ENCODE measurements around the gene SLC9A8.

The SLC9A8 gene

DNA sequence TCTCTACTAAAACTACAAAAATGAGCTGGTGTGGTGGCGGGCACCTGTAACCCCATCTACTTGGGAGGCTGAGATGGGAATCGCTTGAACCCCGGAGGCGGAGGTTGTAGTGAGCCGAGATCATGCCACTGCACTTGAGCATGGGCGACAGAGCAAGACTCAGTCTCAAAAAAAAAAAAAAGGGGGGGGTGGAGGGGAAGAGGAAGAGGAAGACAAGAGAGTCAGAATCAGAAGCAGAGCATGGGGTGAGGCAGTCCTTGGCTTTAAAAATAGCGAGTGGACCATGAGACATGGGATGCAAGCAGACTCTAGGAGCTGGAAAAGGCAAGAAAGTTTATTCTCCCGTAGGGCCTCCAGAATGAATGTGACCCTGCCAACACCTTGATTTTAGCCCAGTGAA, 3.9 kb upstream of the SLC9A8 start:
- H3K27ac ChIP-seq: no peak overlapping the region
- H3K9me3 ChIP-seq (ENCODE audit: low read depth, low read length): no peaks in the 10 kb centered on the region
- no peak for TF ChIP-seq FOXP2 (optimal IDR thresholded peaks at IDR 0.05; ENCODE audit: control extremely low read depth, extremely low read length, insufficient read depth)
- no peak for TF ChIP-seq EZH2 (IDR thresholded peaks at IDR 0.05)
- TF ChIP-seq POLR2AphosphoS5 (IDR thresholded peaks at IDR 0.05; ENCODE audit: borderline replicate concordance, low read depth, low read length): no peak
- no peaks in the 10 kb centered on the region for H3K36me3 ChIP-seq (ENCODE audit: insufficient read depth, low read length)
- H3K4me3 ChIP-seq: no peak overlapping the region
- no peak for DNase-seq (ENCODE audit: low read depth, low spot score)
- no peak overlapping the region for H3K9ac ChIP-seq (ENCODE audit: insufficient read length)

DNA sequence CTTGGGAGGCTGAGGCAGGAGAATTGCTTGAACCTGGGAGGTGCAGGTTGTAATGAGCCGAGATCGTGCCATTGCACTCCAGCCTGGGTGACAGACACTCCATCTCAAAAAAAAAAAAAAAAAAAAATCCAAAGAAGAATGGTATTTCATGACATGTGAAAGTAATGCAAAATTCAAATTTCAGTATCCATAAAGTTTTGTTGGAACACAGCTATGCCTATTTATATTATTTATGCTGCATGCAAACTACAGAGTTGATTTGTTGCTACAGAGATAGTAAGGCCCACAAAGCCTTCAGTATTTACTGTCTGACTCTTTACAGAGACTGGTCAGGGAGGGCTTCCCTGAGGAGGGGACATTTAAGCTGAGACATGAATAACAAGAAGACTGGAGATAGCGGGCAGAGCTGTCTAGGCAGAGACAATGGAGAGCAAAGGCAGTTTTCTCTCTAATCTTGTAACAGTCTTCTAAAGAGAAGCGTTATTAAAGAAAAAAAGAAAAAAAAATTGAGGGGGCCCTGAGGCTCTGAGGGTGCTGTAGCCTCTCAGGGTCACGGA, 2.7 kb upstream of the SLC9A8 start:
- TF ChIP-seq FOXP2 (optimal IDR thresholded peaks at IDR 0.05; ENCODE audit: control extremely low read depth, extremely low read length, insufficient read depth) (no peak), POLR2AphosphoS5 (IDR thresholded peaks at IDR 0.05; ENCODE audit: borderline replicate concordance, low read depth, low read length) (no peak), EZH2 (IDR thresholded peaks at IDR 0.05) (no peak)
- DNase-seq (ENCODE audit: low read depth, low spot score): no peak
- H3K27ac ChIP-seq: no peak overlapping the region
- H3K9ac ChIP-seq (ENCODE audit: insufficient read length): no peak overlapping the region
- H3K4me3 ChIP-seq: no peak overlapping the region
- no peaks in the 10 kb centered on the region; the same call in 1 of the 2 replicates for H3K36me3 ChIP-seq (ENCODE audit: insufficient read depth, low read length)
- no peaks in the 10 kb centered on the region for H3K9me3 ChIP-seq (ENCODE audit: low read depth, low read length)

DNA sequence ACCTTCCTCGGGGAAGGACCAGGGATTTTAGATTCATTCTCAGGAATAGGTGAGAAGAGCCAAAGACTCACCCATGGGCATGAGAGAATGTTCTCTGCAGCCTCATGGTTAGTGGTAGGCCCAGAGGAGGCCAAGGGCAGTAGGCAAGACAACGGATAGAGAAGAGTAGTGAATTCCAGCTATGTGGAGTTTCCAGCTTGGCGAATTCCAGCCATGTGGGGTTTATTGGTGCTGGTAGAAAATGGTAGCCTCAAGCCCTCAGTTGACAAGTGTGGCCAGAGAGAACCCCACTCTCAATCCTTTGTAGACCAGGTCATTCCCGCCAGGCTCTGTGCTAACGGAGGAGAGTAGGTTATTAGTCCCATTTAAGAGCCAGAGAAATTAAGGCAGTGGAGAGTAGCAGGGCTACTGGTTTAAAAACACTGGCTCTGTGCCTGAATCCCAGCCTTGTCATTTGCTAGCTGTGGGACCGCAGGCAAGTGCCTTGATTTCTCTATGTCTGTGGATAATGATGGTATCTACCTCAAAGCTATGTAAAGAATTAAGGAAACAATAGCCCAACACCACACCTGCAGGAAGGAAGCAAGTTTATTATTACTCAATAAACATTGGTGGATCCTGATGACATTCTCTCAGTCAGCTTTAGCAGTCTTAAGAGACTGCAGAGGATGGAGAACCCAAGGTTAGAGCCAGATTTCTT, 2.0 kb upstream of the SLC9A8 start:
- no peak for TF ChIP-seq EZH2 (IDR thresholded peaks at IDR 0.05)
- TF ChIP-seq POLR2AphosphoS5 (IDR thresholded peaks at IDR 0.05; ENCODE audit: borderline replicate concordance, low read depth, low read length): no peak
- no peak for TF ChIP-seq FOXP2 (optimal IDR thresholded peaks at IDR 0.05; ENCODE audit: control extremely low read depth, extremely low read length, insufficient read depth)
- Histone ChIP-seq H3K36me3 (ENCODE audit: insufficient read depth, low read length) (peaks cover 1% of the 10 kb centered on the region), H3K9me3 (ENCODE audit: low read depth, low read length) (no peaks in the 10 kb centered on the region), H3K4me3 (no peak overlapping the region), H3K9ac (ENCODE audit: insufficient read length) (no peak overlapping the region), H3K27ac (no peak overlapping the region)
- DNase-seq (ENCODE audit: low read depth, low spot score): no peak

DNA sequence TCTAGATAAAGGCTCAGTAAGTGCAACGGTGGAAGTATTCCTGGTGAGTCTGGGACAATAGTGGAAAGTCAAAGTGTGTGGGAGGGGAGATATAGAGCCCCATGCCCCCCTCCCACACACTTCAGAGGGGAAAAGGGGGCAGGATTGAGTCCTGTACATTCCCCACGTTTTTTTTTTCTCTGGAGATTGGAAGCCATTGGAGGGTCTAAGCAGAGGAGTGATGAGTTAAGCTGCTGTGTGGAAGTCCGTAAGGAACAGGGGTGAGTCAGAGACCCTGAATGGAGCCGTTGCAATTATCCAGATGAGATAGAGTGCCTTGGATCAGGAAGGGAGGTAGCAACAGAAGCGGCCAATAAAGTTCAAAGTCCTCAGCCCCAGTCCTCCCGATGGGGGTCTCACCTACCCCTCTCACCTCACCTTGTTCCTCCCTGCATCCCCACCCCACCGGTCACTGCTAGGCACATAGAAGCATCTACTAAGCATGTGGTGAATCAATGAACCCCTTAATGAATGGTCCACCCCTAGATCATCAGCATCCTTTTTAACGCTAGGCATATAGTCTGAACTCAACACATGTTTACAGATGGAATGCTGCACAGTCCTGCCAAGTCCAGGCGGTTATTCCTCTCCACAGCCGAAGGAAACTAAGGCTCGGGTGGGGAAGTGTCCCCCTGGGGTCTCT, 662 bp upstream of the SLC9A8 start:
- no peak for TF ChIP-seq POLR2AphosphoS5 (IDR thresholded peaks at IDR 0.05; ENCODE audit: borderline replicate concordance, low read depth, low read length)
- no peak for TF ChIP-seq FOXP2 (optimal IDR thresholded peaks at IDR 0.05; ENCODE audit: control extremely low read depth, extremely low read length, insufficient read depth)
- TF ChIP-seq EZH2 (IDR thresholded peaks at IDR 0.05): no peak
- Histone ChIP-seq H3K9ac (ENCODE audit: insufficient read length) (peak overlapping the region; percentile 87), H3K27ac (peak overlapping the region; percentile 60; the same call in 1 of the 2 replicates), H3K9me3 (ENCODE audit: low read depth, low read length) (no peaks in the 10 kb centered on the region), H3K36me3 (ENCODE audit: insufficient read depth, low read length) (peaks cover 4% of the 10 kb centered on the region), H3K4me3 (peak overlapping the region; percentile 85)
- DNase-seq (ENCODE audit: low read depth, low spot score): no peak

DNA sequence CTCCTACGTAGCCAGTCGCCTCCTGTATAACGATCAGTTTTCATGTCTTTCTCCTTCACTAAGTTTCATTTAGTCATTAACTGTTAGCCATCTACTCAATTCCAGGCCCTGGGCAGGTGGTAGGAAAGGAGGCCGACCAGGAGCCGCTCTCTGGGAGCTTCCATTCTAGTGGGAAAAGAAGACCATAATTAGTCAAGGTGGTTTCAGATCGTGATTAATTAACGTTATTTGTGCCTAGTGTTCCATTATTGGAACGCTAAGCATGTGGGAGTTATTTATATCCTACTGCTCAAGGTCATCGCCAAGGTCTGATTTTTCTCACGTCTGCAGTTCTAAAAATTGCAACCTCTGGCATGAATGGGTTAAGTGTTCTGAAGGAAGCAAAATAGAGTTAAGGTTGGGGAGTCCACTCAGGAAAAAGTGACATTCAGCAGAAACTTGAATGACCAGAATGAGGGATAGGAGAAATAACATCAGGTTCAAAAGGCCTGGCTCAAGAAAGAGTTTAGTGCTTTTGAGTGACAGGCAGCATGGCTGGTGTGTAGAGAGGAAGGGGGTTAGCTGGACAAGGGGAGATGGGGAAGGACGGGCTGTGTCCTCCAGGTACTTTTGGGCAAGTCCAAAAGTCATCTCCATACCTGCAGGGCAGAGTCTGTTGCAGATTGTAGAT, 812 bp downstream of the SLC9A8 start:
- Histone ChIP-seq H3K36me3 (ENCODE audit: insufficient read depth, low read length) (peaks cover 4% of the 10 kb centered on the region), H3K9ac (ENCODE audit: insufficient read length) (peak overlapping the region; percentile 87), H3K9me3 (ENCODE audit: low read depth, low read length) (no peaks in the 10 kb centered on the region), H3K27ac (peak overlapping the region; percentile 11; the same call in 1 of the 2 replicates), H3K4me3 (peak overlapping the region; percentile 85)
- TF ChIP-seq POLR2AphosphoS5 (IDR thresholded peaks at IDR 0.05; ENCODE audit: borderline replicate concordance, low read depth, low read length) (no peak), FOXP2 (optimal IDR thresholded peaks at IDR 0.05; ENCODE audit: control extremely low read depth, extremely low read length, insufficient read depth) (no peak), EZH2 (IDR thresholded peaks at IDR 0.05) (no peak)
- no peak for DNase-seq (ENCODE audit: low read depth, low spot score)

DNA sequence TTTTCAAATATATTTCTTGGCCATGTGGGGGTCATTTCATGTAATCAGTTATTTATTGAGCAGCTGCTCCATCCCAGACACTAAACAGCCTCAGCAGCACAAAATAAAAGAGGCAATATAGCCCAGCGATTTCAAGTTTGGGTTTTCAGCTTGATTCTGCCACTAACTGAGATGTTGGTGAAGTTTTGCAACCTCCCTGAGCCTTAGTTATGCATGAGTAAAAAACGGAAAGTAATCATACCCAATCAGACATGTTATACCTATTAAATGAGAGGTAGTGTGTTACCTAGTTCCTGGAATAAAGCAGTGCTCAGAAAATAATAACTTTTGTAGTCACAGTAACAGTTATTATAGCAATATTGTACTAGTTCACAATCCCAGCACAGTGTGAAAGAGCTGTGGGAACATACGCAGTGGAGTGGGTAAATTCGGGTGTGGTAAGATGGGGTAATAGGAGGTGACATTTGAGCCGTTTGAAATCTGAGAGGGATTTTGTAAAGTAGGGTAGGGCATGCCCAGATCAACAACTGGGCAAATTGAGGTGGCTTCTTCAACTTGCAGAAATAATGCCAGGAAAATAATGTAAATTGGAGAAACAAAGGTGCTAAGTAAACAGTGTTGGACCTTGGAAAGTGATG, 1.5 kb downstream of the SLC9A8 start:
- H3K4me3 ChIP-seq: peak overlapping the region; percentile 85; the same call in 1 of the 2 replicates
- H3K9me3 ChIP-seq (ENCODE audit: low read depth, low read length): no peaks in the 10 kb centered on the region
- TF ChIP-seq FOXP2 (optimal IDR thresholded peaks at IDR 0.05; ENCODE audit: control extremely low read depth, extremely low read length, insufficient read depth) (no peak), EZH2 (IDR thresholded peaks at IDR 0.05) (no peak)
- DNase-seq (ENCODE audit: low read depth, low spot score): no peak
- H3K27ac ChIP-seq: no peak overlapping the region
- peaks cover 11% of the 10 kb centered on the region for H3K36me3 ChIP-seq (ENCODE audit: insufficient read depth, low read length)
- H3K9ac ChIP-seq (ENCODE audit: insufficient read length): no peak overlapping the region

DNA sequence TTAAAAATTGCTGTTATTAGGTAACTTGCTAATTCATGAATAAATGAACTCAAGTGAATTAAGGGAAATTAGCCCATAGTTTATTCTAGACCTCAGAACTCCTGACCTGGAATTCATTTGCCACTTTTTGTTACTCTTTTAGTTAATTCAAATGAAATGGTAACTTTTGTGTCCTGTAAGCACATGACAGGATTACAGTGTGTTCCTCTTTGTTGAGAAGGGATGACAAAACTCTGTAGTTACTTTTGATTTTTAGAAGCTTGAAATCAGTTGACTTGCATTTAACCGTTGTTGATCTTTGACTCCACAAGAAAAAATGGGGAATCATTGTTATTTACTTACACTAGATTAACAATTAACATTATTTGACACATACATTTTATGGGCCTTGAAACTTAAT, 6.2 kb downstream of the SLC9A8 start:
- Histone ChIP-seq H3K27ac (no peak overlapping the region), H3K36me3 (ENCODE audit: insufficient read depth, low read length) (peaks cover 41% of the 10 kb centered on the region), H3K4me3 (no peak overlapping the region), H3K9me3 (ENCODE audit: low read depth, low read length) (no peaks in the 10 kb centered on the region), H3K9ac (ENCODE audit: insufficient read length) (no peak overlapping the region)
- no peak for TF ChIP-seq EZH2 (IDR thresholded peaks at IDR 0.05)
- TF ChIP-seq POLR2AphosphoS5 (IDR thresholded peaks at IDR 0.05; ENCODE audit: borderline replicate concordance, low read depth, low read length): no peak
- TF ChIP-seq FOXP2 (optimal IDR thresholded peaks at IDR 0.05; ENCODE audit: control extremely low read depth, extremely low read length, insufficient read depth): no peak
- DNase-seq (ENCODE audit: low read depth, low spot score): no peak

DNA sequence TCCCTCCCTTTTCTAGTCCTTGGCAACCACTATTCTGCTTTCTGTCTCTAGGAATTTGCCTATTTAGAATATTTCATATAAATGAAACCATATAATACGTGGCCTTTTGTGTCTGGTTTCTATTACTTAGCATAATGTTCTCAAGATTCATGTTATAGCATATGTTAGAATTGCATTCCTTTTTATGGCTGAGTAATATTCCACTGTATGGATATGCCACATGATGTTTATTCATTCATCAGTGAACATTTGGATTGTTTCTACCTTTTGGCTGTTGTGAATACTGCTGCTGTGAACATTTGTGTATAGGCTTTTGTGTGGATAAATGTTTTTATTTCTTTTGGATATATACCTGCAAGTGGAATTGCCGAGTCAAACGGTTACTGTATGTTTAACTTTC, 7.1 kb downstream of the SLC9A8 start:
- H3K9ac ChIP-seq (ENCODE audit: insufficient read length): no peak overlapping the region
- H3K36me3 ChIP-seq (ENCODE audit: insufficient read depth, low read length): peaks cover 46% of the 10 kb centered on the region
- DNase-seq (ENCODE audit: low read depth, low spot score): no peak
- TF ChIP-seq EZH2 (IDR thresholded peaks at IDR 0.05) (no peak), FOXP2 (optimal IDR thresholded peaks at IDR 0.05; ENCODE audit: control extremely low read depth, extremely low read length, insufficient read depth) (no peak), POLR2AphosphoS5 (IDR thresholded peaks at IDR 0.05; ENCODE audit: borderline replicate concordance, low read depth, low read length) (no peak)
- no peak overlapping the region for H3K27ac ChIP-seq
- no peaks in the 10 kb centered on the region for H3K9me3 ChIP-seq (ENCODE audit: low read depth, low read length)
- H3K4me3 ChIP-seq: no peak overlapping the region
